HUES64 (cell line): Measurements from ENCODE around the gene MEI4.
"Not testable (repeated sequence)": the region's sequence is repeated elsewhere in the genome, so short reads cannot be mapped to it uniquely, and the experiment has no call there.

Experiments used
- H3K27ac ChIP-seq: 2 replicates; pipeline ENCODE4 v1.7.0; 2013; ENCODE audit warnings: low read depth, low read length, inconsistent platforms
- H3K27me3 ChIP-seq: 2 replicates; pipeline ENCODE4 v1.6.1; 2013; ENCODE audit warnings: mild to moderate bottlenecking, low read length; ENCODE audit not compliant: insufficient read depth
- H3K36me3 ChIP-seq: 2 replicates; pipeline ENCODE4 v1.6.1; 2013; ENCODE audit warnings: mild to moderate bottlenecking, low read length; ENCODE audit not compliant: insufficient read depth
- H3K4me1 ChIP-seq: 2 replicates; pipeline ENCODE4 v1.6.1; 2013; ENCODE audit warnings: mild to moderate bottlenecking, low read length, moderate library complexity; ENCODE audit not compliant: insufficient read depth
- H3K4me3 ChIP-seq: 2 replicates; pipeline ENCODE4 v1.5.1; 2013; ENCODE audit warnings: mild to moderate bottlenecking, low read length, moderate library complexity
- H3K9ac ChIP-seq: 2 replicates; pipeline ENCODE4 v1.6.1; 2013; ENCODE audit warnings: mild to moderate bottlenecking, low read depth, low read length
- H3K9me3 ChIP-seq: 2 replicates; pipeline ENCODE4 v1.6.1; 2013; ENCODE audit warnings: low read depth, low read length; ENCODE audit not compliant: insufficient read depth
- WGBS: fragments of 150-250, 120-280 bp; methylation state at CpG from one replicate; pipeline ENCODE4 v1.1.7; 2013; ENCODE audit warnings: missing lambda C conversion rate; 5-methylcytosine and 5-hydroxymethylcytosine counted together

The MEI4 gene

GRCh38 chr6:77638129-77638830 lies 14.6 kb upstream of the MEI4 start:
- H3K36me3 ChIP-seq: no peaks in the 10 kb centered on the region
- no peaks in the 10 kb centered on the region for H3K27me3 ChIP-seq
- H3K27ac ChIP-seq: no peak overlapping the region
- H3K4me1 ChIP-seq: no peaks in the 10 kb centered on the region
- no peak overlapping the region for H3K9ac ChIP-seq
- no peaks in the 10 kb centered on the region for H3K9me3 ChIP-seq
- H3K4me3 ChIP-seq: no peak overlapping the region
- WGBS: 96% methylated on average over 16 of the region's 16 CpGs

DNA sequence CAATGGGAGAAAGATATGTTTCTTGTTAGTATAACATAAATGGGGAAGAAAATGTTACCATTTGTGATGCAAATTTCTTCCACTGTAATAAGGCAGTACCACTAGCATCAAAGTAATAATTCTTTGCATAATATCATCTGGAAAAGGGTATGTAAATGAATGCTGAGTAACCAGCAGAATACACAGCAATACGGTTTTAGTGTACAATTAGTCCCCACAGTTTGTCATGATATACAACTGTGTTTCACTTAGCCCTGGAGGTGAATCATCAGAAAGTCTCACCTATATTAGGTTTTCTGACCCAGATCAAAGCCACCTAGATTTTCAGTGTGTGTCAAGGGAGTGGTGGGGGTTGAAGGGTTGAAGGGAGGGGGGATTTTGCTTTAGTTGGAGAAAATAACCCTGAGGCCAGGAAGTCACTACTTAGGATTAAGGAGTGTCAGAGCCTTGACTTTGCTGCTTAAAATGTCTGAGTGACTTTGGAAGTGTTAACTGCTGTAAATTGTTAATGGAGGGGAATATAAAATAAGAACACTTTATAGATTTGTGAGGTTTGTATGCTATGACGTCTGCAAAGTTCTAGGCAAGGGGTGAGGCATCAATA lies 8.6 kb upstream of the MEI4 start:
- Histone ChIP-seq H3K27me3 (no peaks in the 10 kb centered on the region), H3K4me3 (no peak overlapping the region), H3K4me1 (peaks cover 16% of the 10 kb centered on the region), H3K27ac (no peak overlapping the region), H3K9me3 (no peaks in the 10 kb centered on the region), H3K9ac (no peak overlapping the region), H3K36me3 (no peaks in the 10 kb centered on the region)
- 78% methylated on average over 2 of the region's 2 CpGs for WGBS

GRCh38 chr6:77650098-77650663 lies 2.7 kb upstream of the MEI4 start:
- H3K9me3 ChIP-seq: no peaks in the 10 kb centered on the region
- peaks cover 10% of the 10 kb centered on the region for H3K4me1 ChIP-seq
- no peaks in the 10 kb centered on the region for H3K27me3 ChIP-seq
- no peaks in the 10 kb centered on the region for H3K36me3 ChIP-seq
- peak overlapping the region; percentile 48 for H3K4me3 ChIP-seq
- peak overlapping the region; percentile 77 for H3K9ac ChIP-seq
- 83% methylated on average over 37 of the region's 37 CpGs for WGBS
- H3K27ac ChIP-seq: peak overlapping the region; percentile 20; the same call in 1 of the 2 replicates

DNA sequence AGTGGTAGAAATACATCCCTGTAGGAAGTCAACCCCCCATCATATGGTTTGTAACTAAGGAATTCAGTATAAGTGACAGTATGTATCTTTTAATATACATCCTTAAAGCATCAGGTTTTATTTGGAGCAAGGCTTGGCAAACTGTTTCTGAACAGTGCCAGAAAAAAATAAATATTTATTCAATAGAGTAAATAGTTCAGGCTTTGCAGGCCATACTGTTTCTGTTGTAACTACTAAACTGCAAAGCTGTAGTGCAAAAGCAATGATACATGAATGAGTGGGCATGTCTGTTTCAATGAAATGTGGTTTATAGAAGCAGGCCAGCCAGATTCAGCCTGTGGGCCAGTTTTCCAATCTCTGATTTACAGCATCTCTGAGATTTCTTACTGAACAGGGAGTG lies 977 bp downstream of the MEI4 start:
- H3K36me3 ChIP-seq: no peaks in the 10 kb centered on the region
- H3K4me3 ChIP-seq: no peak overlapping the region
- H3K27me3 ChIP-seq: no peaks in the 10 kb centered on the region
- H3K27ac ChIP-seq: no peak overlapping the region
- H3K9ac ChIP-seq: no peak overlapping the region
- H3K4me1 ChIP-seq: no peaks in the 10 kb centered on the region
- no peaks in the 10 kb centered on the region for H3K9me3 ChIP-seq

DNA sequence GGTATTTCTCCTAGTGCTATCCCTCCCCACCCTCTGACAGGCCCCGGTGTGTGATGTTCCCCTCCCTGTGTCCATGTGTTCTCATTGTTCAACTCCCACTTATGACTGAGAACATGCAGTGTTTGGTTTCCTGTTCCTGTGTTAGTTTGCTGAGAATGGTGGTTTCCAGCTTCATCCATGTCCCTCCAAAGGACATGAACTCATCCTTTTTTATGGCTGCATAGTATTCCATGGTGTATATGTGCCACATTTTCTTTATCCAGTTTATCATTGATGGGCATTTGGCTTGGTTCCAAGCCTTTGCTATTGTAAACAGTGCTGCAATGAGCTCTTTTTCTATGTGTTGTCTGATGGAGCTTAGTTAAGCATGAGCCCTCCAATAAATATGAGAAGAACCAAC lies 2.2 kb downstream of the MEI4 start:
- H3K36me3 ChIP-seq, H3K27ac ChIP-seq, H3K9me3 ChIP-seq, H3K4me1 ChIP-seq, H3K27me3 ChIP-seq, H3K9ac ChIP-seq, H3K4me3 ChIP-seq: not testable (repeated sequence)
- WGBS: 94% methylated on average over 1 of the region's 1 CpG

DNA sequence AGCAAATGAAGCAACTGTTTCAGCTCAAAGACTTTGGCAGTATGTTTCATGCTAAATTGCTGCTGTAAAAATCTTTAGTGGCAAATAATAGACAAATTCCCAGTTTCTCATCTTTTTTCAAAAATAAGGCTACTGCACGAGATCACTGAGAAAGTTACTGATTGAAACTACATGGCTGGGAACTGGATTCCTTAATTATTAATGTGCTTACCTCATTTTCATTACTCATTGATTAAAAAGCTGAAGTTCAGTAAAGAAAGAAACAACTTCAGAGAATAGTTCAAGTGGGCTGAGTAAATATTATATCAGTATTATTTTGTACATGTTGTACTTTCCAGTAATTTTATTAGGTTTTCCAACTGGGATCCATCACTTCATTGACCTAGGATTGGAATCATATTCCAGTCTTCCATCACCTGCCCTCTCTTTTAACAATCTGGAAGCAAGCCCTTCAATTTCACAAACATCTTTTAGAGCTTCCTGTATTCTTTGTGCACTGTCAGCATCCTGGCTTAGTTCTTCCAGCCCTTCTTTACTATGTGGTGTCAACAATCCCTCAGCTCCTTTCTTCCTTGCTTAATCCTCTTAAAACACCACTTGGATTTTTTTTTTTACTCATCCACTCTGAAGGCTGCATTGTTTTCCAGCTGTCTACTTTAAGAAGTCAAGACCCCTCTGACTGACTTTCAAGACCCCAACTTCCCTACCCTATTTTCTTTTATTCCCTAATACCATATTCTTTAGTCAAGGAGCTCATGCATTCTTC lies 4.3 kb downstream of the MEI4 start:
- no peak overlapping the region for H3K9ac ChIP-seq
- no peaks in the 10 kb centered on the region for H3K36me3 ChIP-seq
- no CpG with 5 or more reads among the region's 1 CpG for WGBS
- no peak overlapping the region for H3K4me3 ChIP-seq
- H3K27ac ChIP-seq: no peak overlapping the region
- H3K27me3 ChIP-seq: no peaks in the 10 kb centered on the region
- H3K9me3 ChIP-seq: no peaks in the 10 kb centered on the region
- H3K4me1 ChIP-seq: no peaks in the 10 kb centered on the region

GRCh38 chr6:77666340-77666739 lies 13.5 kb downstream of the MEI4 start:
- Histone ChIP-seq H3K27me3 (no peaks in the 10 kb centered on the region), H3K36me3 (no peaks in the 10 kb centered on the region), H3K4me1 (no peaks in the 10 kb centered on the region), H3K9ac (no peak overlapping the region), H3K9me3 (no peaks in the 10 kb centered on the region), H3K4me3 (no peak overlapping the region), H3K27ac (no peak overlapping the region)
- WGBS: 97% methylated on average over 4 of the region's 4 CpGs

DNA sequence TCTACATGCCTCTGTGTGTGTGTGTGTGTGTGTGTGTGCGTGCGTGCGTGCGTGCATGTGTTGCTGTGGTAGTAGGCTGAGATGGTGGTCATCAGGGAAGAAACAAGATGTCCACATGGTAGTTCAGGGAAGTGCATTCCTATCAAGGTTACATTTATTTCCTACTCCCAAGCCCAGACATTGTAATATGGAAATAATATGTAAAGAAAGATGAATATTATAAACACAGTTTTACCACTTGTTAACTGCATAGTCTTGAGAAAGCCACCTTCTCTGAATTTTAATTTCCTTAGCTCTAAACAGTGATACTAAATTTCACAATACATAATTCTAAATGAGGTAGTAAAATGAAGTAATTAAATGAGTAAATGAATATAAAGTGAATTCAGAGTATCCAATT lies 14.0 kb downstream of the MEI4 start:
- H3K27ac ChIP-seq: no peak overlapping the region
- 63% methylated on average over 4 of the region's 4 CpGs for WGBS

DNA sequence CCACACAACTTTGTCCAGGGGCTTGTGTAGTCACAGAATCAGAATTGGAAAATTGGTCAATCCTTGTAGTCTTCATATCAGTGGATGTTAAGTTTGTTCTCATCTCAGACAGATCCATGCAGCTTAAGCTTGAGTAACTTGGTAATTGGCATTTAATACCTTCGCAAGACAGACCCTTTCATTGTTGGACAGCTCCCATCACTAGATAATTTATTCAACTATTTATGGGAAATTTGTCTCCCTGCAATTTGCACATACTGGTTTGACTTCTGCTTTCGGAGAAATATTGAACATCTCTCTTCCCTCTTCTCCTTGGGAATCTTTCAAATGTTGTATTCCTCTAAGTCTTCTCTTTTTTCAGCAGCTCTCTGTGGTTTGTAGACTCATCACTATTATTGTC lies 17.1 kb downstream of the MEI4 start:
- Histone ChIP-seq H3K36me3 (no peaks in the 10 kb centered on the region), H3K27ac (no peak overlapping the region), H3K4me3 (no peak overlapping the region), H3K27me3 (no peaks in the 10 kb centered on the region), H3K4me1 (no peaks in the 10 kb centered on the region), H3K9me3 (no peaks in the 10 kb centered on the region), H3K9ac (no peak overlapping the region)
- WGBS: 98% methylated on average over 2 of the region's 2 CpGs

More for the DNA sequence above, 14.0 kb downstream of the MEI4 start:
- Histone ChIP-seq H3K9ac (no peak overlapping the region), H3K4me1 (no peaks in the 10 kb centered on the region), H3K4me3 (no peak overlapping the region), H3K27me3 (no peaks in the 10 kb centered on the region), H3K9me3 (no peaks in the 10 kb centered on the region), H3K36me3 (no peaks in the 10 kb centered on the region)

GRCh38 chr6:77674211-77674610 lies 21.4 kb downstream of the MEI4 start:
- Histone ChIP-seq H3K27ac (no peak overlapping the region), H3K9me3 (no peaks in the 10 kb centered on the region), H3K4me1 (no peaks in the 10 kb centered on the region), H3K9ac (no peak overlapping the region), H3K27me3 (no peaks in the 10 kb centered on the region), H3K36me3 (no peaks in the 10 kb centered on the region), H3K4me3 (no peak overlapping the region)
- 93% methylated on average over 2 of the region's 2 CpGs for WGBS

DNA sequence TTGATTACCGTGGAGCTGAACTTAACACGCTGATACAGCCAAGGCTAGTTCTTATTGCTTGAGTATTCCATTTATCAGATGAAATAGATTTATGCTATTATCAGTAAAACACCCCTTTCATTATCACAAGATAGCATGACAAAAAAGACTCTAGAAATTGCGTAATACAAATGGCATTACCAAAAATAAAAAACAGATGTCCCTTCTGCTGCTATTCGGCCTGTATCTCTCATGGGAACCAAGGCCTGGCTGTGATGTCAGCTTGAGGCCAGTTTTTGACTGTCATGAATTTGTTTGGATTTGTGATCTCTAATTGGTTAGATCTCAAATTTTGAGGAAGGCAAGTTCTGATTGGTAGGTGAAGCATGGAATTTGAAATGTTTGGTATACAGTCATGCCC lies 25.2 kb downstream of the MEI4 start:
- no peak overlapping the region for H3K4me3 ChIP-seq
- no peaks in the 10 kb centered on the region for H3K36me3 ChIP-seq
- no peaks in the 10 kb centered on the region for H3K27me3 ChIP-seq
- H3K4me1 ChIP-seq: no peaks in the 10 kb centered on the region
- no peak overlapping the region for H3K9ac ChIP-seq
- no peaks in the 10 kb centered on the region for H3K9me3 ChIP-seq
- H3K27ac ChIP-seq: no peak overlapping the region
- WGBS: 92% methylated on average over 4 of the region's 4 CpGs
